Activated B cell treated with CpG ODN at 0.5 μM for 24 hours (primary cell): Measurements from ENCODE around the gene C5AR1. TPM values are rescaled to one million over a fixed set of nuclear protein-coding genes. Genes with fewer than 3 reads are reported as not detected.
A peak's percentile ranks its signal among the peaks of the same experiment; 100 is the strongest.

ENCODE experiments used
- ATAC-seq: fragments of 200-7000 bp; cut with Tn5 transposase; one replicate; pipeline ENCODE4 v1.10.0; 2021; ENCODE audit warnings: low read depth, mild to moderate bottlenecking, moderate library complexity
- CTCF ChIA-PET: fragments of 350-600 bp; sonication (Branson Sonifier 250); formaldehyde crosslinking; loops from one replicate; lab custom pipeline; 2021; ENCODE audit warnings: antibody characterized with exemption; lab: Charles Lee
- POLR2A ChIA-PET: fragments of 350-600 bp; sonication (Branson Sonifier 250); formaldehyde crosslinking; loops from one replicate; lab custom pipeline; 2021; ENCODE audit warnings: antibody characterized with exemption; lab: Charles Lee
- DNase-seq: peaks from one replicate; pipeline ENCODE4 v3.0.0; 2022
- H3K27ac Mint-ChIP-seq: one replicate; pipeline ENCODE4 v1.8.0; 2020; ENCODE audit warnings: mixed read lengths
- H3K27me3 Mint-ChIP-seq: one replicate; pipeline ENCODE4 v1.8.0; 2021; ENCODE audit warnings: mixed read lengths
- H3K36me3 Mint-ChIP-seq: one replicate; pipeline ENCODE4 v1.8.0; 2021; ENCODE audit warnings: low read depth, mixed read lengths
- H3K4me1 Mint-ChIP-seq: one replicate; pipeline ENCODE4 v1.8.0; 2021; ENCODE audit warnings: mixed read lengths
- H3K4me3 Mint-ChIP-seq: one replicate; pipeline ENCODE4 v1.8.0; 2020; ENCODE audit warnings: mild to moderate bottlenecking, mixed read lengths
- H3K9me3 Mint-ChIP-seq: one replicate; pipeline ENCODE4 v1.8.0; 2020; ENCODE audit warnings: mixed read lengths
- CTCF ChIP-seq: fragments of 200-600 bp; IDR thresholded peaks from one replicate; pipeline ENCODE4 v1.8.0; 2022; ENCODE audit warnings: antibody characterized with exemption, mild to moderate bottlenecking
- intact Hi-C: fragments of 100-400 bp; cut with micrococcal nuclease; formaldehyde crosslinking; loops from one replicate; pipeline ENCODE4 v1.15.1; 2024
- total RNA-seq: library from RNA; stranded (reverse); gene quantifications from 2 replicates; pipeline ENCODE4 v1.2.3, GENCODE V29; 2022

C5AR1 gene
- total RNA-seq, 1 donor from 2014 or later: 2.2 TPM

DNA sequence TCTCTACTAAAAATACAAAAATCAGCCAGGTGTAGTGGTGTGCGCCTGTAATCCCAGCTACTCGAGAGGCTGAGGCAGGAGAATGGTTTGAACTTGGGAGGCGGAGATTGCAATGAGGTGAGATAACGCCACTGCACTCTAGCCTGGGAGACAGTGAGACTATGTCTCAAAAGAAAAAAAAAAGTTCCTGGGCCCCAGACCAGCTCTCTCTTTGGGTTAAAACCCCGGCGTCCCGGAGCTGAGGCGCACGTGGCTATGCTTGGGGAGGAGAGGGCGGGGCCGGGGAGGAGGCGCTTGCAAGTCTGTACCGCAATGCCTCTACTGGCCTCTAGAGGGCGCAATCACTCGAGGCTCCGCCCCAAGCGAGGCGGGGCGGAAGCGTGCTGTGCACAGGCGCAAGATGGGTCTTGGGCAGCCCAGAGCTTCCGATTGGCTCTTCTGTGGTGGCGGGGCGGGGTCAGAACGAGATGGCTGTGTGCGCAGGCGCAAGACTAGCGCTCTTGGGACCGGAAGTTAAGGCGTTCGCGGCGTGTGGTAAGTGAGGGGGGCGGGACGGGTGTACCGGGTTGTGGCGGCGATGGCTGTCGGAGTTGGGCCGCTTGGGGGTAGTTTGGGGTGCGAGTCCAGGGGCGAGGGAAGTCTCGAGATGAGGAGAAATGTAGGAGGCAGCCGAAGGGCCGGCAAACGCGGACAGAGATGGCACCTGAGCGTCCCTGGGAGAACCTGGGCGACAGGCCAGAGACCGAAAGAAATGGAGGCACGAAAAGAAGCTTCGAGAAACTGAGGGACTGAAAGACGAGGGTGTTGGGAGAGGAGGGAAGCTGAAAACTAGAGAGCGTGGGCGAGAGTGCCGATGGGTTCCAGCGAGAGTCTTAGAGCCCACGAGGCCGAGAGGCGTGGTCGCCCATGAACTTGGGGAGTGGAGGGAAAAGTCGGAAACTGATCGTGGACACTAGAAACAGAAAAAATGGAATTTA is 39.4 kb downstream of the C5AR1 start, which contains the start of gene DHX34:
Gene DHX34, plus strand, starts transcription at position 497 of the 977 bp plus-strand sequence. CDS start 3,716 bp downstream, outside the sequence.
- POLR2A ChIA-PET: interaction anchor here (0.5 to 1.5 kb wide), 18 partner anchors 47 to 1578 kb away, joined by 3 to 11 read pairs (median 4); partner anchors contain the start of genes CCDC9, INAFM1, NOP53 and ZC3H4
- Mint-ChIP-seq H3K4me1 (peaks cover 40% of the 10 kb centered on the region), H3K27me3 (no peaks in the 10 kb centered on the region), H3K36me3 (peaks cover 35% of the 10 kb centered on the region), H3K9me3 (no peaks in the 10 kb centered on the region), H3K27ac (peak within 1 kb of the TSS; percentile 90), H3K4me3 (peak within 1 kb of the TSS; percentile 98)
- CTCF ChIA-PET: interaction anchor here (0.6 to 2.0 kb wide), 15 partner anchors 9 to 270 kb away, joined by 3 to 12 read pairs (median 3); partner anchors contain the start of genes C5AR1, CCDC9, INAFM1 and KPTN
- peak; percentile 65 for TF ChIP-seq CTCF
- peak; percentile 98 for ATAC-seq
- DNase-seq: peak; percentile 99
- intact Hi-C loops: loop anchor here (1.0 to 2.0 kb wide), 6 partner anchors 60 to 1354 kb away; partner anchors contain the start of genes BICRA, CCDC61, CCDC9 and NAPA

DNA sequence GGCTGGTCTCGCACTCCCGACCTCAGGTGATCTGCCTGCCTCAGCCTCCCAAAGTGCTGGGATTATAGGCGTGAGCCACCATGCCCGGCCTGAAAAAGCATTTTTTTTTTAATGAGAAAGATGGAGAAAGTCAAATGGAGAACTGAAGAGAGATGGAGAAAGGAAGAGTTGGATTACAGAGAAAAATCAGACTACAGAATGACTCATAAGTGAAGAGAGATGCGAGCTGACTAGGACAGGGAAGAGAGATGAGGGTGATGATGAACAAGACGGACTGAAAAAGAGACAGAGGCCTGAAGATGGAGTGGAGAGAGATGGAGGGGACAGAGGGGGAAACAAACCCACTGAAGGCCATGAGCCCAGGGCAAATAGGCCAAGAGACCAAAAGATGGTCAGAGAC is 41.0 kb downstream of the C5AR1 start:
- Mint-ChIP-seq H3K36me3 (peaks cover 46% of the 10 kb centered on the region), H3K27ac (no peak overlapping the region), H3K4me3 (no peak overlapping the region), H3K4me1 (peaks cover 40% of the 10 kb centered on the region), H3K27me3 (no peaks in the 10 kb centered on the region), H3K9me3 (no peaks in the 10 kb centered on the region)
- no peak for TF ChIP-seq CTCF
- CTCF ChIA-PET: interaction anchor here (1.4 kb wide), 1 partner anchor 55 kb away, joined by 3 read pairs; no protein-coding TSS in a partner anchor
- POLR2A ChIA-PET: no interaction called here
- intact Hi-C loops: no loop called here
- ATAC-seq: no peak
- DNase-seq: no peak

DNA sequence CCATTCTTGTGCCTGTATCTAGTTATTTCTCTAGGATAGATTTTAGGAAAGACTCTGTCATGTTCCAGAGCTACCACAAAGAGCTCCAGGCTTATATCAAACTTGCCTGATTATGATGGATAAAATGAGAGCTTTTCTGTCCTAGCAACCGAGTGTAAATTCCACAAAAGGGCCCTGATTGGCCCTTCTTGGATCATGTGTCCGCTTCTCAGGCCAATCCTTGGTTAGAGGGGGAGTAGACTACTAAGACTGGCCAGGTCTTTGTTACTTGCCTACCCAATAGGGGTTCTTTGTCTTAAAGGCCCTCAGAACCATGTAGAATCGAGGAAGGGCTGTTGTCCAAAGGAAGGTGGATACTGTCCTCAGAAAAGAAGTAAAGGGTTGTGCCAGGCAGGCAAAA is 41.9 kb downstream of the C5AR1 start:
- H3K27ac Mint-ChIP-seq: no peak overlapping the region
- H3K36me3 Mint-ChIP-seq: peaks cover 55% of the 10 kb centered on the region
- ChIA-PET POLR2A (no interaction called here), CTCF (no interaction called here)
- DNase-seq (no peak), ATAC-seq (no peak)
- TF ChIP-seq CTCF: no peak
- H3K4me3 Mint-ChIP-seq: peak overlapping the region; percentile 15
- peaks cover 40% of the 10 kb centered on the region for H3K4me1 Mint-ChIP-seq
- no peaks in the 10 kb centered on the region for H3K27me3 Mint-ChIP-seq
- intact Hi-C loops: no loop called here
- H3K9me3 Mint-ChIP-seq: no peaks in the 10 kb centered on the region

DNA sequence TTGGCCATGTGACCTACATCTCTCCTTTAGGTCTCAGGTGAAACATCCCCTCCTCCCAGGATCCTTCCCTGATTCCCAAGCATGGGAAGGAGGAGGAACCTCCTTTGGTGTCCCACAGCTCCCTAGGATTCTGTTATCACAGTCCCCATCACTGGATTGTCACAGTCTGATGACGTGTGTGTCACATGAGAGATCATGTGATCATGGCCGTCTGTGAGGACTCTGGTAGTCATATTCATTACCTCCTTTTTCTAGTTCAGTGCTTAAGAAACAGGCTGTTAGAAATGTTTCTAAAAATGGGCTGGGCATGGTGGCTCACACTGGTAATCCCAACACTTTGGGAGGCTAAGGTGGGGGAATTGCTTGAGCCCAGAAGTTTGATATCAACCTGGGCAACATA is 42.4 kb downstream of the C5AR1 start:
- no peak overlapping the region for H3K4me3 Mint-ChIP-seq
- CTCF ChIA-PET: no interaction called here
- DNase-seq (no peak), ATAC-seq (no peak)
- no peak for TF ChIP-seq CTCF
- POLR2A ChIA-PET: no interaction called here
- no peaks in the 10 kb centered on the region for H3K27me3 Mint-ChIP-seq
- no peaks in the 10 kb centered on the region for H3K9me3 Mint-ChIP-seq
- peaks cover 40% of the 10 kb centered on the region for H3K4me1 Mint-ChIP-seq
- no peak overlapping the region for H3K27ac Mint-ChIP-seq
- intact Hi-C loops: no loop called here
- H3K36me3 Mint-ChIP-seq: peaks cover 60% of the 10 kb centered on the region

DNA sequence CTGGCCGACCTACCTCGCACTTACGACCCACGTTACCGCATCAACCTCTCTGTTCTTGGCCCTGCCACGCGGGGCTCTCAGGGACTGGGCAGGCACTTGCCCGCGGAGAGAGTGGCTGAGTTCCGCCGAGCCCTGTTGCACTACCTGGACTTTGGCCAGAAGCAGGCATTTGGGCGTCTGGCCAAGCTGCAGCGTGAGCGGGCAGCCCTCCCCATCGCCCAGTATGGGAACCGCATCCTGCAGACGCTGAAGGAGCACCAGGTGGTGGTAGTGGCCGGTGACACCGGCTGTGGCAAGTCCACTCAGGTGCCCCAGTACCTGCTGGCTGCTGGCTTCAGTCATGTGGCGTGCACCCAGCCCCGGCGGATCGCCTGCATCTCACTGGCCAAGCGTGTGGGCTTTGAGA is 43.6 kb downstream of the C5AR1 start:
- ATAC-seq (no peak), DNase-seq (no peak)
- no peaks in the 10 kb centered on the region for H3K27me3 Mint-ChIP-seq
- no peak for TF ChIP-seq CTCF
- intact Hi-C loops: no loop called here
- H3K27ac Mint-ChIP-seq: no peak overlapping the region
- CTCF ChIA-PET: no interaction called here
- POLR2A ChIA-PET: interaction anchor here (0.6 kb wide), 1 partner anchor 77 kb away, joined by 3 read pairs; no protein-coding TSS in a partner anchor
- peaks cover 40% of the 10 kb centered on the region for H3K4me1 Mint-ChIP-seq
- H3K9me3 Mint-ChIP-seq: no peaks in the 10 kb centered on the region
- no peak overlapping the region for H3K4me3 Mint-ChIP-seq
- peaks cover 72% of the 10 kb centered on the region for H3K36me3 Mint-ChIP-seq
